NCI-H510A treated with DMSO at 0.1 percent for 48 hours (cell line): Measurements from ENCODE around the gene PLCB4.

Experiments used
- DNase-seq: peaks from one replicate; lab custom pipeline; 2025; lab: John Stamatoyannopoulos, UW

Gene PLCB4

GRCh38 chr20:9103955-9104354 lies 35.1 kb downstream of the PLCB4 start:
- no peak for DNase-seq

- DNase-seq = no peak
Measured at GRCh38 chr20:9108260-9108659, 39.4 kb downstream of the PLCB4 start.

- DNase-seq = no peak
Measured at GRCh38 chr20:9109566-9109965, 40.7 kb downstream of the PLCB4 start.

GRCh38 chr20:9110365-9110764 lies 41.5 kb downstream of the PLCB4 start:
- DNase-seq = no peak

- DNase-seq = no peak
Measured at GRCh38 chr20:9110916-9111432, 42.1 kb downstream of the PLCB4 start.

GRCh38 chr20:9112541-9113515 lies 43.9 kb downstream of the PLCB4 start:
- DNase-seq = no peak

- DNase-seq = no peak
Measured at GRCh38 chr20:9114709-9115108, 45.8 kb downstream of the PLCB4 start.

GRCh38 chr20:9117548-9117947 lies 48.7 kb downstream of the PLCB4 start:
- DNase-seq = no peak

GRCh38 chr20:9119776-9120175 lies 50.9 kb downstream of the PLCB4 start:
- DNase-seq = peak; percentile 31

- DNase-seq = no peak
Measured at GRCh38 chr20:9121211-9121610, 52.3 kb downstream of the PLCB4 start.

GRCh38 chr20:9122571-9122970 lies 53.7 kb downstream of the PLCB4 start:
- DNase-seq = no peak

- no peak for DNase-seq
Measured at GRCh38 chr20:9126527-9126926, 57.6 kb downstream of the PLCB4 start.

- no peak for DNase-seq
Measured at GRCh38 chr20:9128568-9128967, 59.7 kb downstream of the PLCB4 start.

GRCh38 chr20:9129756-9130155 lies 60.9 kb downstream of the PLCB4 start:
- no peak for DNase-seq

- DNase-seq = no peak
Measured at GRCh38 chr20:9130521-9130920, 61.6 kb downstream of the PLCB4 start.

GRCh38 chr20:9131841-9132240 lies 63.0 kb downstream of the PLCB4 start:
- no peak for DNase-seq

GRCh38 chr20:9134346-9134745 lies 65.5 kb downstream of the PLCB4 start:
- DNase-seq = no peak

GRCh38 chr20:9136114-9136513 lies 67.2 kb downstream of the PLCB4 start:
- DNase-seq = no peak

GRCh38 chr20:9137001-9137400 lies 68.1 kb downstream of the PLCB4 start:
- no peak for DNase-seq

GRCh38 chr20:9139106-9139833 lies 70.4 kb downstream of the PLCB4 start:
- no peak for DNase-seq

GRCh38 chr20:9140162-9140760 lies 71.4 kb downstream of the PLCB4 start:
- peak; percentile 36 for DNase-seq

- no peak for DNase-seq
Measured at GRCh38 chr20:9141070-9141469, 72.2 kb downstream of the PLCB4 start.
